HG02973 (cell line): ENCODE data around the gene CYP4Z1.
"Not testable (repeated sequence)": the region's sequence is repeated elsewhere in the genome, so short reads cannot be mapped to it uniquely, and the experiment has no call there.

Experiments
- ATAC-seq: cut with Tn5 transposase; IDR thresholded peaks from one replicate; pipeline ENCODE4 v1.9.1; 2021; ENCODE audit warnings: moderate library complexity; ENCODE audit not compliant: unreplicated experiment

CYP4Z1 gene, protein sequence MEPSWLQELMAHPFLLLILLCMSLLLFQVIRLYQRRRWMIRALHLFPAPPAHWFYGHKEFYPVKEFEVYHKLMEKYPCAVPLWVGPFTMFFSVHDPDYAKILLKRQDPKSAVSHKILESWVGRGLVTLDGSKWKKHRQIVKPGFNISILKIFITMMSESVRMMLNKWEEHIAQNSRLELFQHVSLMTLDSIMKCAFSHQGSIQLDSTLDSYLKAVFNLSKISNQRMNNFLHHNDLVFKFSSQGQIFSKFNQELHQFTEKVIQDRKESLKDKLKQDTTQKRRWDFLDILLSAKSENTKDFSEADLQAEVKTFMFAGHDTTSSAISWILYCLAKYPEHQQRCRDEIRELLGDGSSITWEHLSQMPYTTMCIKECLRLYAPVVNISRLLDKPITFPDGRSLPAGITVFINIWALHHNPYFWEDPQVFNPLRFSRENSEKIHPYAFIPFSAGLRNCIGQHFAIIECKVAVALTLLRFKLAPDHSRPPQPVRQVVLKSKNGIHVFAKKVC

DNA sequence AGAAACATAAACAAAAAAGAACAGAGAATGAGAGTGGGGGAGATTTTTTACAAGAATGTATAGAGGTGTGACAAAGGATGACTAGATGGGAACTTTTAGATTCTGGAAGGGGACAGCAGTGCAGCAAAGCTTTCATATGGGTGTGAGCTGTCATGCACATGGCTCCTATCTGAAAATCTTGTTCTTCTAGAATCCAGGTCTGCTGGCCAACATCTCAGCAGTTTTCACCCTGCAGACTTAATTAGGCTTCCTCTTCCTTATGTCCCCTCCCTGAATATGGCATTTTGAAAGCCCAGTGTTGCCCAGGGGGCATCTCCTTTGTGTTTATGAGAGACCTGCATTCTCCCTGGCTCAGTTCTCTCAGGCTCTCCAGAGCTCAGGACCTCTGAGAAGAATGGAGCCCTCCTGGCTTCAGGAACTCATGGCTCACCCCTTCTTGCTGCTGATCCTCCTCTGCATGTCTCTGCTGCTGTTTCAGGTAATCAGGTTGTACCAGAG, at the start of gene CYP4Z1:
CYP4Z1 (plus strand) TSS at position 135 of the 498 bp plus-strand sequence; CDS start at position 395, 260 bp downstream.
- ATAC-seq, result no peak

GRCh38 chr1:47021070-47021469, 46.0 kb upstream of the CYP4Z1 start:
- no peak for ATAC-seq

GRCh38 chr1:47023268-47024140, 43.5 kb upstream of the CYP4Z1 start, which contains the start of gene CYP4X1:
CYP4X1 (plus strand) TSS chr1:47023669; CDS start chr1:47023818, 149 bp downstream.
- ATAC-seq, result no peak

DNA sequence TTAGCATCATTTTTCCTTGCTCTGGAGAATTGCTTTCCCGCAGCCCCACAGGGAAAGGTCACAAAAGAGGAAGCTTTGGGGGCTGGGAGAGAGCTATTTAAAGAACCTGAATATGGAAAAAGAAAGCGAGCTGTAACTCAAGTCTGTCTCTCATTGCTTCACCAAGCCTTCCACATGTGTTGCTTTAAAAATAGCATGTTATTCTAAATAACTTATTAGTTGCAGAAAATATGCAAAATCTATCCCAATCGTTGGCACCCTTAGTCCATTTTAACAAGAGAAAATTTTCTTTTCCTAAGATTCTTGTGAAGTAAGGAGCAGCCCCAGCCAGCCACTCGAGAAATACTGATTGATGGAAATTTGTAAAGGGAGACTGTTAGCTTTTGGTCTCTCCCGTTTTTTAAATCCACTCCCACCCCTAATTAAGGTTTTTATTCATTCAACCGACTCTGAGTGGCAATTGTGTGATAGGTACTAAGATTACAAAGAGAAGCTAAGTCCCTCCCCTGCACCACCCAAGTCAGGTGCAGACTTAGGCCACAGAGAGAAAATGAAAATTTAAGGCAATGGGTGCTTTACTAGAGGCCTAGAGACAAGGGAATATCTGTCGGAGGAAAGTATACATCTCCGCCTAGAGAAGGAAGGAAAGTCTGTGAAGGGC, 42.8 kb upstream of the CYP4Z1 start:
- no peak for ATAC-seq

- ATAC-seq, result no peak
Observed at GRCh38 chr1:47030170-47030805, 36.7 kb upstream of the CYP4Z1 start.

- no peak for ATAC-seq
Observed at GRCh38 chr1:47031059-47031458, 36.0 kb upstream of the CYP4Z1 start.

DNA sequence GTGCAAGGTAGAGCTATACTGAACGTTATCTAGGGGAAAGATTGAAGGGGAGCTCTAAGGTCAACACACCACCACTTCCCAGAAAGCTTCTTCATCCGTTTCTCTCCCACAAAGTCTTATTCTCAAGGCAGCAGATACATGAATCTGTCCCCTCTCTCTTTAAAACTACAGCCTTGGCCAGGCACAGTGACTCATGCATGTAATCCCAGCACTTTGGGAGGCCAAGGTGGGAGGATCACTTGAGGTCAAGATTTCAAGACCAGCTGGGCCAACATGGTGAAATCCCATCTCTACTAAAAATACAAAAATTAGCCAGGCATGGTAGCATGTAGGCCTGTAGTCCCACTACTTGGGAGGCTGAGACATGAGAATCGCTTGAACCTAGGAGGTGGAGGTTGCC, 35.4 kb upstream of the CYP4Z1 start:
- no peak for ATAC-seq

- ATAC-seq, result no peak
Observed at GRCh38 chr1:47036764-47037163, 30.3 kb upstream of the CYP4Z1 start.

- no peak for ATAC-seq
Observed at GRCh38 chr1:47059376-47059775, 7.7 kb upstream of the CYP4Z1 start.

DNA sequence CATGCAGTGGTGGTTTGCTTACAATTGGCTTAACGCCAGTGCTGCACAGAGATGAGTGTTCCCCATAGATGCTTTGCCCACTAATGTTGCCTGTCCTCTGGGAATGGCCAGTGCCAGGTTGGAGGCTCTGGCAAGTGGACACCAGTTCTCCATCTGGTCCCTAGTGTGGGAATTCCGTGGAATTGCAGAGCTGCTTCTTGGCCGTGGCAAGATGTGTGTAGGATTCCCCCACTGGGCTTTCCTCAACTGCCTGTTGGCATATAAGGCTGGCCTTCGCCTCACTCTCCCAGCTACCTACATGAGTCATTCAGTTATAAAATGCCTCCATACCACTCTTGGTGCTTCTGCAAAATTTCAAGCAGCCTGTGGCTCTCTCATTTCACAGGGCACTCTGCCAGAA, 2.0 kb downstream of the CYP4Z1 start:
- not testable (repeated sequence) for ATAC-seq

DNA sequence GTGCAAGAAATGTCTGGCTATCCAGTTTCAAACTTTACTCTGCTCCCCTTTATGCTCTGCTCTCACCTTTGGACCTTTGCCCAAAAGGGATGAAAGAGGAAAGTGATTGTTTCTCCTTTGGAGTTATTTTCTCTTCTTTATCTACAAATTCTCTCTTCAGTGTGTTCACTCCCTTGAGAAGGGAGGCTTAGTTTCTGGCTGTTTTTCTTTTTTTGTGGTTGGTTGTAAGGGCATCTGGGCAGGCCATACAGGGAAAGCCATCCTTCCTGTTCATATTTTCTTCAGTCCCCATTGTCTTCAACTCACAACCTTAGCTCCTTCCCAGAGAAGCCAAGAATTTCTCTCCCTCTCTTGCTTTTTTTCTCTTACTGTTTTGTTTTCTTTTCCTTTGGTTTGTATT, 2.5 kb downstream of the CYP4Z1 start:
- not testable (repeated sequence) for ATAC-seq

GRCh38 chr1:47089356-47089755, 22.3 kb downstream of the CYP4Z1 start:
- ATAC-seq, result not testable (repeated sequence)

GRCh38 chr1:47091476-47091875, 24.4 kb downstream of the CYP4Z1 start:
- ATAC-seq, result not testable (repeated sequence)

- ATAC-seq, result no peak
Observed at GRCh38 chr1:47104816-47105215, 37.8 kb downstream of the CYP4Z1 start.

DNA sequence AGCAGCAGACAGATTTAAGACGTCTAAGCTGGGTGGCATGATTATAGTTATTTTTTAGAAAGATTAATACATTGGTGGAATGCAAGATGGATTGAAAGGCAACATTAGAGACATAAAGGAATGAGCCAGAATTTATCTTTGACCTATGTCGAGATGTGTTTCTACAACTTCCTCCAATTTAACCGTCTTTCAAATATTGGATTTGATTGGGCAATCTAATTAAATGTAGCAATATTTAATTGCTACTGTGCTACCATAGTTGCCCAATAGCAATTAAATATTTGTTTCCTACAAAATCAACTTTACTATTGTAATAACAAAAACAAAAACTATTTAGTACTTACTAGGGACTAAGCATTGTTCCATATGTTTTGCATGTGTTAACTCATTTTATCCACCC, 39.8 kb downstream of the CYP4Z1 start:
- no peak for ATAC-seq

- not testable (repeated sequence) for ATAC-seq
Observed at GRCh38 chr1:47107851-47108574, 41.0 kb downstream of the CYP4Z1 start.

DNA sequence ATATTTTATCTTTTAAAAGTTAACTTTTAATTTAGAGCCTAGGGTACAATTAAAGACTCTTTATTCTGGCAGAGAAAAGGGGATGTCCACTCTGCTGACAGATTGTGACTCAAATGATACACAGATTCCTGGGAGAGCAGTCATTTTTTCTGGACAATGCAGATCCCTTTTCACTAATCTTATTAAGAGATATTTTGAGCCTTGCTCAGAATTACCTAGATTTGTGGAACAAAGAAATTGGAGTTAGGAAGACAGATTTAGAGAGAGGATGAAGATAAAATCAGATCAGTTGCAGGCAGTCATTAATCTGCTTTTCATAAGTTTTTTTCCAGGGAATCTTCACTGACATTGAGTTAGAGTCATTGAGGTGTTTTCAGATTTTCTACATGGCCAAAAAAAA, 42.5 kb downstream of the CYP4Z1 start:
- not testable (repeated sequence) for ATAC-seq

GRCh38 chr1:47113178-47113577, 46.1 kb downstream of the CYP4Z1 start:
- ATAC-seq, result no peak

- ATAC-seq, result not testable (repeated sequence)
Observed at GRCh38 chr1:47121039-47121438, 54.0 kb downstream of the CYP4Z1 start.

GRCh38 chr1:47124834-47125233, 57.8 kb downstream of the CYP4Z1 start:
- not testable (repeated sequence) for ATAC-seq
